SK-N-SH (cell line): ENCODE data around the gene ABLIM2.

Experiments used
- CTCF ChIP-seq: fragments of 200-600 bp; sonication (generic); IDR thresholded peaks from 2 replicates; pipeline ENCODE4 v1.6.1; 2017; ENCODE audit warnings: antibody characterized with exemption, mild to moderate bottlenecking, moderate library complexity
- EZH2phosphoT487 ChIP-seq: fragments of 200-600 bp; sonication (generic); IDR thresholded peaks from 2 replicates; pipeline ENCODE4 v1.6.1; 2017; ENCODE audit warnings: low read depth, mixed run types, mild to moderate bottlenecking, antibody characterized with exemption, moderate library complexity, borderline replicate concordance
- FOXJ3 ChIP-seq: sonication (generic); formaldehyde crosslinking; IDR thresholded peaks from 2 replicates; pipeline ENCODE4 v1.5.1; 2020; ENCODE audit warnings: mild to moderate bottlenecking, missing genetic modification reagents
- FOXM1 ChIP-seq: IDR thresholded peaks from 2 replicates; pipeline ENCODE4 v1.4.0; 2012; ENCODE audit warnings: low read depth, mild to moderate bottlenecking
- GABPA ChIP-seq: IDR thresholded peaks from 2 replicates; pipeline ENCODE4 v1.4.0; 2012; ENCODE audit warnings: low read depth, mild to moderate bottlenecking
- JUND ChIP-seq: IDR thresholded peaks from 2 replicates; pipeline ENCODE4 v1.4.0; 2012
- MAX ChIP-seq: IDR thresholded peaks from 2 replicates; pipeline ENCODE4 v1.4.0; 2012; ENCODE audit warnings: low read depth
- NRF1 ChIP-seq: IDR thresholded peaks from 2 replicates; pipeline ENCODE4 v1.6.1; 2012; ENCODE audit warnings: low read depth, mild to moderate bottlenecking, low read length
- PBX3 ChIP-seq: IDR thresholded peaks from 2 replicates; pipeline ENCODE4; 2012
- POLR2AphosphoS5 ChIP-seq: IDR thresholded peaks from 2 replicates; pipeline ENCODE4 v1.6.1; 2012; ENCODE audit warnings: low read depth, low read length
- REST ChIP-seq: IDR thresholded peaks from 2 replicates; pipeline ENCODE4 v1.6.1; 2012; ENCODE audit warnings: mild to moderate bottlenecking, low read depth, low read length, moderate library complexity
- TEAD4 ChIP-seq: IDR thresholded peaks from 2 replicates; pipeline ENCODE4 v1.4.0; 2012; ENCODE audit warnings: mild to moderate bottlenecking, borderline replicate concordance; ENCODE audit not compliant: insufficient read depth
- USF1 ChIP-seq: IDR thresholded peaks from 2 replicates; pipeline ENCODE4 v1.4.0; 2012; ENCODE audit warnings: low read depth, borderline replicate concordance
- YY1 ChIP-seq: IDR thresholded peaks from 2 replicates; pipeline ENCODE4 v1.4.0; 2012; ENCODE audit warnings: low read depth, mild to moderate bottlenecking

- TF ChIP-seq GABPA (no peak), CTCF (peak; percentile 14; the same call in 1 of the 2 replicates), EZH2phosphoT487 (no peak), FOXM1 (no peak), TEAD4 (no peak), MAX (no peak), USF1 (no peak), JUND (no peak), REST (no peak), POLR2AphosphoS5 (no peak), NRF1 (no peak), YY1 (no peak), PBX3 (no peak), FOXJ3 (CRISPR knock-in tag) (no peak)
These were observed 34.4 kb upstream of the ABLIM2 start for GRCh38 chr4:8192748-8193738.
